Fibroblast of pulmonary artery (primary cell): Measurements from ENCODE around the gene NCOA3.

Experiments used
- DNase-seq: peaks from one replicate; pipeline ENCODE4 v3.0.0-alpha.2; 2010; ENCODE audit warnings: low read depth
- H3K4me3 ChIP-seq: replicated peaks from 2 replicates; pipeline ENCODE4 v1.5.1; 2011; ENCODE audit warnings: low read depth, mild to moderate bottlenecking, control low read depth, low read length, moderate library complexity
- TF ChIP-seq, protein P1 (sequence below): IDR thresholded peaks from 2 replicates; pipeline ENCODE4 v1.5.1; 2011; ENCODE audit warnings: mild to moderate bottlenecking, control low read depth, low read length, inconsistent platforms; ENCODE audit errors: missing control alignments

NCOA3 gene

GRCh38 chr20:47501482-47502270 is at the start of gene NCOA3:
Gene NCOA3 (plus strand): TSS chr20:47501887. CDS start chr20:47622248, 120,361 bp downstream.
- peak within 1 kb of the TSS; percentile 94 for H3K4me3 ChIP-seq
- DNase-seq, result peak; percentile 95
- TF ChIP-seq, protein P1, sequence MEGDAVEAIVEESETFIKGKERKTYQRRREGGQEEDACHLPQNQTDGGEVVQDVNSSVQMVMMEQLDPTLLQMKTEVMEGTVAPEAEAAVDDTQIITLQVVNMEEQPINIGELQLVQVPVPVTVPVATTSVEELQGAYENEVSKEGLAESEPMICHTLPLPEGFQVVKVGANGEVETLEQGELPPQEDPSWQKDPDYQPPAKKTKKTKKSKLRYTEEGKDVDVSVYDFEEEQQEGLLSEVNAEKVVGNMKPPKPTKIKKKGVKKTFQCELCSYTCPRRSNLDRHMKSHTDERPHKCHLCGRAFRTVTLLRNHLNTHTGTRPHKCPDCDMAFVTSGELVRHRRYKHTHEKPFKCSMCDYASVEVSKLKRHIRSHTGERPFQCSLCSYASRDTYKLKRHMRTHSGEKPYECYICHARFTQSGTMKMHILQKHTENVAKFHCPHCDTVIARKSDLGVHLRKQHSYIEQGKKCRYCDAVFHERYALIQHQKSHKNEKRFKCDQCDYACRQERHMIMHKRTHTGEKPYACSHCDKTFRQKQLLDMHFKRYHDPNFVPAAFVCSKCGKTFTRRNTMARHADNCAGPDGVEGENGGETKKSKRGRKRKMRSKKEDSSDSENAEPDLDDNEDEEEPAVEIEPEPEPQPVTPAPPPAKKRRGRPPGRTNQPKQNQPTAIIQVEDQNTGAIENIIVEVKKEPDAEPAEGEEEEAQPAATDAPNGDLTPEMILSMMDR, result peak; percentile 21

GRCh38 chr20:47452736-47453161 is 48.9 kb upstream of the NCOA3 start:
- no peak overlapping the region for H3K4me3 ChIP-seq
- TF ChIP-seq, protein P1, result no peak
- DNase-seq, result no peak

GRCh38 chr20:47453167-47453782 is 48.4 kb upstream of the NCOA3 start:
- DNase-seq, result peak; percentile 84
- TF ChIP-seq, protein P1, result no peak
- no peak overlapping the region for H3K4me3 ChIP-seq

DNA sequence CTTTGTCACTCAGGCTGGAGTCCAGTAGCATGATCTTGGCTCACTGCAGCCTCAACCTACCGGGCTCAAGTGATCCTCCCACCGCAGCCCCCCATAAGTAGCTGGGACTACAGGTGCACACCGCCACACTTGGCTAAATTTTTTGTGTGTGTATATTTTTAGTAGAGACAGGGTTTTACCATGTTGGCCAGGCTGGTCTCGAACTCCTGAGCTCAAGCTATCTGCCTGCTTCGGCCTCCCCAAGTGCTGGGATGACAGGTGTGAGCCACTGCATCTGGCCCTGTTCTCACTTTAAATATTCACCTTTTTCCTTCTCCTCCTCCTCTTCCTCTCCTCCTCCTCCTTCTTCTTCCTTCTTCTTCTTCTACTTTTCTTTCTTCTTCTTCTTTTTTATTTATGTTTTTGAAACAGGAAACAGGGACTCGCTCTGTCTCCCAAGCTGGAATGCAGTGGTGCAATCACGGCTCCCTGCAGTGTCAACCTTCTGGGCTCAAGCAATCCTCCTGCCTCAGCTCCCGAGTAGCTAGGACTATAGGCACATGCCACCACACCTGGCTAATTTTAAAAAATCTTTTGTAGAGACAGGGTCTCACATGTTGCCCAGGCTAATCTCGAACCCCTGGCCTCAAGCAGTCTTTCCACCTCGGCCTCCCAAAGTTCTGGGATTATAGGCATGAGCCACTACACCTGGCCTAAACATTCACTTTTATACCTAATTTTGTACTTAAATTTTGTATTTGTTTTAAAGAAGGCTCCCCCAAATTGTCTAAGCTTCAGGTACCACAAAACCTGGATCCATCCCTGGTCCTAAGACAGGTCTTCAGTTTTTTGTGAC is 47.2 kb upstream of the NCOA3 start:
- TF ChIP-seq, protein P1, result no peak
- peak; percentile 31 for DNase-seq
- H3K4me3 ChIP-seq, result no peak overlapping the region

DNA sequence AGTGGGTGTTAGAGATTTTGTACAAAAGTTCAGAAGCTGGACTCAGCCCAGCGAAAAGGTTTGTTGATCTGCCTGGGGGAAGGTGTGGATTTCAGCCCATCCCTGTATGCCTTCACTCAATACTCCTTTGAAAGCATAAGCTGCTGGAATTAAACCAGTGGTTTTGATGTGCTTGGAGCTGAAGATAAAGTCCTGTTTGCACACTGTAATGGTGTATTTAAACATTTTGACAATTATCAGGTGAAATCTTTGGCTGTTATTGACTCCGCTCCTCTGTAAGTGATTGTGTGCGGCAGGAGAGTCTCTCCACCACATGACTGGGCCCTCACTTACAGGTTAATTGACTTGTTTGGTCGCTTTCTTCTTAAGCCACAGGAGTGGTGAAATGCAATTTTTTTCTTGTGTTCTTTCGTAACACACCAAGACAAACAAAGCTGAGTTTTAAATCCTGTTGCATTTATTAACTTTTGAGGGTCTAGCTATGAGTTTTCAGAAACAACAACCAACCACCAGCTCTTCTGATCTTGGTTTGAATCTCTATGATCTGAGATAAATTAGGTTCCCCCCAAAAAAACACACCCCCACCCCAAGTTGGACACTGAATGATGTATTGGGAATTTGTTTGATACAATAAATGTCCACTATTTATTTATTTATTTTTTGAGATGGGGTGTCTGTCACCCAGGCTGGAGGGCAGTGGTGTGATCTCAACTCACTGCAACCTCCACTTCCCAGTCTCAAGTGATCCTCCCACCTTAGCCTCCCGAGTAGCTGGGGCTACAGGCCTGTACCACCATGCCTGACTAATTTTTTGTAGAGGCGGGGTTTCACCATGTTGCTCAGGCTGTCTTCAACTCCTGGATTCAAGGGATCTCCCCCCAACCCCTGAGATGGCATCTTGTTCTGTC is 46.3 kb upstream of the NCOA3 start:
- TF ChIP-seq, protein P1, result no peak
- peak; percentile 38 for DNase-seq
- H3K4me3 ChIP-seq, result no peak overlapping the region

DNA sequence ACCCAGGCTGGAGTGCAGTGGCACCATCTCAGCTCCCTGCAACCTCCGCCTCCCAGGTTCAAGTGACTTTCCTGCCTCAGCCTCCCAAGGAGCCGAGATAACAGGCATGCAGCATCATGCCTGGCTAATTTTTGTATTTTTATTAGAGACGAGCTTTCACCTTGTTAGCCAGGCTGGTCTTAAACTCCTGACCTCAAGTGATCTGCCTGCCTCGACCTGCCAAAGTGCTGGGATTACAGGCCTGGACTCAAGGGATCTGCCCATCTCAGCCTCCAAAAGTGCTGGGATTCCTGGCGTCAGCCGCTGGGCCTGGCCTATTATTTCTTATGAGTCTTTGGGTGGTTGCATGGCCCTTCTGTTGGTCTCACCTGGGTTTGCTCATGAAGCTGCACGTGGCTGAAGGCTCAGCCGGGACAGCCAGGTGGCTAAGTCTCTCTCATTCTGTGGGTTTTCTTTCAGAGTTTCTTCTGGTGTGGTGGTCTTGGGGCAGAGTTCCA is 45.6 kb upstream of the NCOA3 start:
- H3K4me3 ChIP-seq, result no peak overlapping the region
- TF ChIP-seq, protein P1, result no peak
- no peak for DNase-seq
